ENCODE measurements around the gene MAML3. TPM values are rescaled to one million over a fixed set of nuclear protein-coding genes. Genes with fewer than 3 reads are reported as not detected.

MAML3 gene
- total RNA-seq, 4 donors from 2014 or later, result 21.2 to 28.4 (median 22.1) TPM

GRCh38 chr4:140116442-140117104, 37.4 kb downstream of the MAML3 start:
- no peak for DNase-seq (ENCODE audit: low spot score in 2 of 2)
- H3K4me3 ChIP-seq (ENCODE audit: low read depth, poor library complexity, severe bottlenecking), result no peak overlapping the region
- 69 to 70% methylated on average over 4 of the region's 4 CpGs for WGBS, 2 donors
- TF ChIP-seq POLR2A (IDR thresholded peaks at IDR 0.05), result no peak
- TF ChIP-seq, protein P1, sequence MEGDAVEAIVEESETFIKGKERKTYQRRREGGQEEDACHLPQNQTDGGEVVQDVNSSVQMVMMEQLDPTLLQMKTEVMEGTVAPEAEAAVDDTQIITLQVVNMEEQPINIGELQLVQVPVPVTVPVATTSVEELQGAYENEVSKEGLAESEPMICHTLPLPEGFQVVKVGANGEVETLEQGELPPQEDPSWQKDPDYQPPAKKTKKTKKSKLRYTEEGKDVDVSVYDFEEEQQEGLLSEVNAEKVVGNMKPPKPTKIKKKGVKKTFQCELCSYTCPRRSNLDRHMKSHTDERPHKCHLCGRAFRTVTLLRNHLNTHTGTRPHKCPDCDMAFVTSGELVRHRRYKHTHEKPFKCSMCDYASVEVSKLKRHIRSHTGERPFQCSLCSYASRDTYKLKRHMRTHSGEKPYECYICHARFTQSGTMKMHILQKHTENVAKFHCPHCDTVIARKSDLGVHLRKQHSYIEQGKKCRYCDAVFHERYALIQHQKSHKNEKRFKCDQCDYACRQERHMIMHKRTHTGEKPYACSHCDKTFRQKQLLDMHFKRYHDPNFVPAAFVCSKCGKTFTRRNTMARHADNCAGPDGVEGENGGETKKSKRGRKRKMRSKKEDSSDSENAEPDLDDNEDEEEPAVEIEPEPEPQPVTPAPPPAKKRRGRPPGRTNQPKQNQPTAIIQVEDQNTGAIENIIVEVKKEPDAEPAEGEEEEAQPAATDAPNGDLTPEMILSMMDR (IDR thresholded peaks at IDR 0.05), result no peak
- intact Hi-C loops (cut with DNase I; ENCODE audit: low total_unique reads), result no loop called here

GRCh38 chr4:140115140-140115539, 38.8 kb downstream of the MAML3 start:
- no peak for DNase-seq (ENCODE audit: low spot score in 2 of 2)
- H3K4me3 ChIP-seq (ENCODE audit: low read depth, poor library complexity, severe bottlenecking), result no peak overlapping the region
- intact Hi-C loops (cut with DNase I; ENCODE audit: low total_unique reads), result no loop called here
- TF ChIP-seq, protein P1 (IDR thresholded peaks at IDR 0.05), result no peak
- no peak for TF ChIP-seq POLR2A (IDR thresholded peaks at IDR 0.05)

DNA sequence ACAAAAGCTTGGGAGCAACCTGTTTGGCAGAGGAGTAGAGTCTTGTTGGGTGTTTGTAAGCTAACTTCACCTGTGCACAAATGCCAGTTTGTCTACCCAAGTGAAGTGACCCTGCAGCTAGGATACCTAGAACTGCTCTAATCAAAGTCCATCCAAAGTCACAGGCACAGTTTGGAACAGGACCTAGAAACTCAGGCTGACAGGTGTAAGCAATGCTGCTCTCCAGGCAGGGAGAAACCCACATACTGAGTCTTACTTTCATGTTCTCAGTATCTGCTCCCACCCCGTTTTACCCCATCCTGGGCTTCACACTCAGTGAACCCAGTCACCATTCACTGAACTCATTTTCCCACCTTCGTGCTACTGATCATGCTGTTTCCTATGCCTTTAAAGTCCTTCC, 40.3 kb downstream of the MAML3 start:
- no peak for DNase-seq (ENCODE audit: low spot score in 2 of 2)
- no peak for TF ChIP-seq POLR2A (IDR thresholded peaks at IDR 0.05)
- TF ChIP-seq, protein P1 (IDR thresholded peaks at IDR 0.05), result no peak
- H3K4me3 ChIP-seq (ENCODE audit: low read depth, poor library complexity, severe bottlenecking), result no peak overlapping the region
- WGBS, 2 donors, result 81 to 84% methylated on average over 2 of the region's 2 CpGs
- intact Hi-C loops (cut with DNase I; ENCODE audit: low total_unique reads), result no loop called here

DNA sequence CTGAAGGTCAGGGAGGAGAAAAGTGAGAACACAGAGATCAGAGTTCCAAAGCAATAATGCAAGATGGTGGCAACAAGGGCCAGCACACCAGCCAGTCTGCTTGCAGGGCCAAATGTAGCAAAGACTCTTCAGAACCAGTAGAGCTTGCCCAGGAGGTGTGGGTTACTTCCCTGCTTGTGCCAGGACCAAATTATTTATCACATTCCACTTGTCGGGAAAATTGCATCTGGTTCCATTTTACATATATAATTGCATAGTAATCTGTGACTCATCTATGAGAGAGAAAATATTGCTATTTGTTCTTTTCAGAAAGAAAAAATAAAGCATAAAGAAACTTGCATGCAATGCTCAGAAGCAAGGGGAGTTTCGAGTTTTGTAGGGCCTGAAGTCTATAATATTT, 41.4 kb downstream of the MAML3 start:
- 41 to 50% methylated on average over 2 of the region's 2 CpGs for WGBS, 2 donors
- no peak for TF ChIP-seq POLR2A (IDR thresholded peaks at IDR 0.05)
- TF ChIP-seq, protein P1 (IDR thresholded peaks at IDR 0.05), result no peak
- intact Hi-C loops (cut with DNase I; ENCODE audit: low total_unique reads), result no loop called here

GRCh38 chr4:140111256-140111655, 42.7 kb downstream of the MAML3 start:
- no peak overlapping the region for H3K4me3 ChIP-seq (ENCODE audit: low read depth, poor library complexity, severe bottlenecking)
- TF ChIP-seq, protein P1 (IDR thresholded peaks at IDR 0.05), result no peak
- no peak for TF ChIP-seq POLR2A (IDR thresholded peaks at IDR 0.05)
- WGBS, 2 donors, result 92 to 98% methylated on average over 1 of the region's 1 CpG
- intact Hi-C loops (cut with DNase I; ENCODE audit: low total_unique reads), result no loop called here
- no peak for DNase-seq (ENCODE audit: low spot score in 2 of 2)

More for the DNA sequence above, 41.4 kb downstream of the MAML3 start:
- no peak for DNase-seq (ENCODE audit: low spot score in 2 of 2)
- H3K4me3 ChIP-seq (ENCODE audit: low read depth, poor library complexity, severe bottlenecking), result no peak overlapping the region

Measured in lower leg skin (tissue), 4 donors.